ENCODE measurements around the gene EPHB2.

EPHB2 gene

DNA sequence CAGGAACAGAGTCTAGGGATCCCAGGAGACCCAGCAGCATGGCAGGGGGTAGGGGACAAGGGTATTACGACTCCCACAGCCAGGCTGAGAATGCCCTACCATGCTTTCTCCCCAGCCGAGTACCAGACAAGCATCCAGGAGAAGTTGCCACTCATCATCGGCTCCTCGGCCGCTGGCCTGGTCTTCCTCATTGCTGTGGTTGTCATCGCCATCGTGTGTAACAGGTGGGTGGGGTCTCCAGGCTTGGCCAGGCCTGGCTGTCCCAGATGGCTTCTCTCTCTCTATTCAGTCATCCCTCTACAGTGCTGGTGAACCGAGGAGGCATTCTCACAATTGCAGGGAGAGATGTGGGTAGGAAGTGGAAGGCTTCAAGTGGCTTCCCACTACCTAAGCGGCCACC, 184.7 kb downstream of the EPHB2 start:
- H3K27me3 ChIP-seq (replicated peaks; ENCODE audit: insufficient read depth, low read length), result peaks cover 85% of the 10 kb centered on the region
- no peaks in the 10 kb centered on the region for H3K4me1 ChIP-seq (ENCODE audit: low read length)
- no peaks in the 10 kb centered on the region for H3F3A ChIP-seq (ENCODE audit: insufficient read depth, low read length)
- H3K79me2 ChIP-seq (ENCODE audit: low read length), result no peaks in the 10 kb centered on the region
- H3K9me3 ChIP-seq (replicated peaks; ENCODE audit: insufficient read depth, low read length), result no peaks in the 10 kb centered on the region
- H3K36me3 ChIP-seq (replicated peaks; ENCODE audit: insufficient read depth, low read length), result no peaks in the 10 kb centered on the region
- no peaks in the 10 kb centered on the region for H3K9me2 ChIP-seq (replicated peaks; ENCODE audit: insufficient read depth, low read length)
- no peak overlapping the region for H3K4me2 ChIP-seq (ENCODE audit: low read depth, low read length)
- TF ChIP-seq EZH2phosphoT487 (IDR thresholded peaks at IDR 0.05; ENCODE audit: low read length) (no peak), EZH2 (optimal IDR thresholded peaks at IDR 0.05; ENCODE audit: low read depth, low read length) (no peak), CTCF (IDR thresholded peaks at IDR 0.05; ENCODE audit: low read length) (no peak)
- H3K27ac ChIP-seq (ENCODE audit: low read length), result no peak overlapping the region
- H4K20me1 ChIP-seq (ENCODE audit: insufficient read depth, low read length), result no peaks in the 10 kb centered on the region
- no peak for DNase-seq
- H3K9ac ChIP-seq (ENCODE audit: low read length), result no peak overlapping the region
- no peak overlapping the region for H2AFZ ChIP-seq (ENCODE audit: low read length)
- H3K4me3 ChIP-seq (ENCODE audit: low read length), result no peak overlapping the region

- no peak overlapping the region for H3K27ac ChIP-seq (ENCODE audit: low read length)
- H3K4me2 ChIP-seq (ENCODE audit: low read depth, low read length), result no peak overlapping the region
- no peaks in the 10 kb centered on the region for H3F3A ChIP-seq (ENCODE audit: insufficient read depth, low read length)
- H3K79me2 ChIP-seq (ENCODE audit: low read length), result no peaks in the 10 kb centered on the region
- no peaks in the 10 kb centered on the region for H3K9me3 ChIP-seq (replicated peaks; ENCODE audit: insufficient read depth, low read length)
- H3K4me3 ChIP-seq (ENCODE audit: low read length), result no peak overlapping the region
- H3K36me3 ChIP-seq (replicated peaks; ENCODE audit: insufficient read depth, low read length), result no peaks in the 10 kb centered on the region
- H4K20me1 ChIP-seq (ENCODE audit: insufficient read depth, low read length), result no peaks in the 10 kb centered on the region
- no peak overlapping the region for H2AFZ ChIP-seq (ENCODE audit: low read length)
- H3K27me3 ChIP-seq (replicated peaks; ENCODE audit: insufficient read depth, low read length), result peaks cover 87% of the 10 kb centered on the region
- DNase-seq, result no peak
- H3K4me1 ChIP-seq (ENCODE audit: low read length), result no peaks in the 10 kb centered on the region
- TF ChIP-seq EZH2phosphoT487 (IDR thresholded peaks at IDR 0.05; ENCODE audit: low read length), result no peak
- no peak for TF ChIP-seq CTCF (IDR thresholded peaks at IDR 0.05; ENCODE audit: low read length)
- TF ChIP-seq EZH2 (optimal IDR thresholded peaks at IDR 0.05; ENCODE audit: low read depth, low read length), result no peak
- no peaks in the 10 kb centered on the region for H3K9me2 ChIP-seq (replicated peaks; ENCODE audit: insufficient read depth, low read length)
- no peak overlapping the region for H3K9ac ChIP-seq (ENCODE audit: low read length)
Observed at GRCh38 chr1:22896184-22896583, 185.5 kb downstream of the EPHB2 start.

DNA sequence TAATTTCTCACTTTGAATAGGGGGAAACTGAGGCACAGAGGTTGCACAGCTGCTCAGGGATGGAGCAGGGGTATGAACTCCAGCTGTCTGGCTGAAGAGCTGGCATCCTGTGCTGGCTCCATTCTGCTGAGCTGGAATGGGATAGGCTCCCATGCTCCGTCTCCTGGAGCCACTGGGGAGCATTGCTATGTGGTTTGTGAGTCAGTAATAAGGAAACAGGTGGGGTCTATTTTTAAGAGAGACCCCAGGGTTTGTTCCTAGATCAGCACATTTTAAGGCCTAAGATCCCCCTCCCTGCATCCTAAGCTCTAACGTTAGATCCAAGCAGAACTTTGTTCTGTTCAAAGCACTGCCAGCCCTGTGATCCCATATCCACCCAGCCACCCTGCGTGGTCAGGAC, 189.8 kb downstream of the EPHB2 start:
- Histone ChIP-seq H2AFZ (ENCODE audit: low read length) (no peak overlapping the region), H4K20me1 (ENCODE audit: insufficient read depth, low read length) (no peaks in the 10 kb centered on the region), H3K4me3 (ENCODE audit: low read length) (no peak overlapping the region), H3K36me3 (replicated peaks; ENCODE audit: insufficient read depth, low read length) (no peaks in the 10 kb centered on the region), H3K9me2 (replicated peaks; ENCODE audit: insufficient read depth, low read length) (no peaks in the 10 kb centered on the region), H3K79me2 (ENCODE audit: low read length) (no peaks in the 10 kb centered on the region), H3K4me1 (ENCODE audit: low read length) (no peaks in the 10 kb centered on the region), H3F3A (ENCODE audit: insufficient read depth, low read length) (no peaks in the 10 kb centered on the region), H3K4me2 (ENCODE audit: low read depth, low read length) (no peak overlapping the region), H3K27me3 (replicated peaks; ENCODE audit: insufficient read depth, low read length) (peaks cover 94% of the 10 kb centered on the region), H3K9ac (ENCODE audit: low read length) (no peak overlapping the region), H3K27ac (ENCODE audit: low read length) (no peak overlapping the region), H3K9me3 (replicated peaks; ENCODE audit: insufficient read depth, low read length) (no peaks in the 10 kb centered on the region)
- TF ChIP-seq EZH2phosphoT487 (IDR thresholded peaks at IDR 0.05; ENCODE audit: low read length) (no peak), EZH2 (optimal IDR thresholded peaks at IDR 0.05; ENCODE audit: low read depth, low read length) (no peak), CTCF (IDR thresholded peaks at IDR 0.05; ENCODE audit: low read length) (no peak)
- DNase-seq, result no peak

Measured in MM.1S (cell line).